Activated gamma-delta T cell treated with anti-CD3 and anti-CD28 coated beads, Interleukin-2, amount 50 U/mL, for 16 hours (primary cell): ENCODE data around the gene SBF1.
A peak's percentile ranks its signal among the peaks of the same experiment; 100 is the strongest.

Experiments used
- DNase-seq: peaks from one replicate; pipeline ENCODE4 v3.0.0-alpha.2; 2020; ENCODE audit warnings: low read depth

Gene SBF1

GRCh38 chr22:50483977-50484853, 9.4 kb upstream of the SBF1 start:
- no peak for DNase-seq

DNA sequence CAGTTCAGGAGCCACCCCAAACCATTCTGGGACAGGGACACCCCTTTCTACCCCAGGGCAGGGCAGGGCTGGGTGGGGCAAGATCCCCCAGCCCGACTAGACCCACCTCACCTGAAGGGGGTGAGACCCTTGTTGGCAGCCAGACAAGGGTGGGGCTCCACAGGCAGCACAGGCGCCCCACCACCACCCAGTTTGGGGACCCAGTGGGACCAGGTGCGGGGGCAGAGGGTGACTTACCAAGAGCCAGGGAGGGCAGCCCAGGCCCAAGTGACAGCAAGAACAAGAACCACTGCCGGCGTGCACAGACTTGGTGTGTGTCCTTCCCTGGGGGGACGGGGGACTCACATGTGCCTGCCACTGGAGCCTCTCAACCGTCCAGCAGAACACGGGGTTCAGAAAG, 8.7 kb upstream of the SBF1 start:
- DNase-seq: no peak

GRCh38 chr22:50483106-50483505, 8.3 kb upstream of the SBF1 start:
- no peak for DNase-seq

DNA sequence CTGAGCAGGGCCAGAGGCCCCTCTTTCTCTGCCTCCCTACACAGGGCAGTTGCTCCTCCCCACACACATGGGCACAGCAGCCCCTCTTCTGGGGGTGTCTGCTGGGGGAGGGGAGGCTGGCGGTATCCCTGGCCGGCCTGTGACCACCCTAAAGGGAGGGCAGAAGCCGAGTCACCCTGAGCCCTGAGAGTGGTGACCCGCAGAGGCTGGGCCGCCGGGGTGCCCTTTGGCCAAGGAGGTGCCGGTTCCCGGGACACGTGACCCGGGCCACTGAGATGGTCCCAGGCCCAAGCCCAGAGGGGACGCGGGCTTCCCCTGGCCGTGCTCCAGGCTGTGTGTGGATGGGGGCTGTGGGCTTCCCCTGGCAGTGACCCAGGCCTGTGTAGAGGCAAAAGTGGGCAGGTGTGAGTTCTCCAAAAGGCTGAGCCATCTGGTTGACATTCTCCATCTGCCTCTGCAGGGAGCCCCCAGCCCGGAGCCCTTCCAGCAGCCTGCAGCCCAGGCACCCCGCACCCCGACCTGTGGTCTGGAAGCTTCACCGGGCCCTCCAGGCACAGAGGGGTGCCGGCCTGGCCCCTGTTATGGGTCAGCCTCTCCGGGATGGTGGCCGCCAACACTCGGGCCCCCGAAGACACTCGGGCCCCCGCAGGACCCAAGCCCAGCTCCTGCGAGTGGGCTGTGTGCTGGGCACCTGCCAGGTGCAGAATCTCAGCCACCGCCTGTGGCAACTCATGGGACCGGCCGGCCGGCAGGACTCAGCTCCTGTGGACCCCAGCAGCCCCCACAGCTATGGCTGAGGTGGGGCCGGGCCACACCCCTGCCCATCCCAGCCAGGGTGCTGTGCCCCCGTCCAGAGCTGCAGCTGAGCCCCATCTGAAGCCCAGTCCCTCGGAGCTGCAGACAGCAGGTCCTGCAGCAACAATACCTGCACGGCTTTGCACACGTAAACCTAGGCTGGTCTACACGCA, 7.6 kb upstream of the SBF1 start:
- no peak for DNase-seq

GRCh38 chr22:50481440-50482106, 6.7 kb upstream of the SBF1 start, which contains the start of gene ADM2:
Gene ADM2 (plus strand): TSS chr22:50481543. CDS start chr22:50481848, 305 bp downstream.
- DNase-seq: peak; percentile 37

DNA sequence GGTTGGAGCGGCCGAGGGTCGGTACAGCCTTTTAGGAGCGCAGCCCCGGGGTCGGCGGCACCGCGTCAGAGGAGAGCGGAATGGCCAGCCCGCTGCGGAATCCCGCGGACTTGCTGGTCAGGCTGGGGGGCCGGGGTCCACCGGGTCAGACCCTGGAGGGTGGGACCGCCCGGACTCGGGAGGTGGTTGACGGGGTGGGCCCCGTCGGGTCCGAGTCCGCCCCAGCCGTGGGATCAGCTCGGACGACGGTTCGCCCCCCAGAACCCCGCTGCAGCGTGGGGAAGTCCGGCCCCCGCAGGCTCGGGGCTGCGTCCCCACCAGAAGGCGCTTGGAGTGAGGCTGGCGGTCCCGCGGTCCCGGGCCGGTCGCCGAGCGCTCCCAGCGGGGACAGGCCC, 6.2 kb upstream of the SBF1 start:
- no peak for DNase-seq

DNA sequence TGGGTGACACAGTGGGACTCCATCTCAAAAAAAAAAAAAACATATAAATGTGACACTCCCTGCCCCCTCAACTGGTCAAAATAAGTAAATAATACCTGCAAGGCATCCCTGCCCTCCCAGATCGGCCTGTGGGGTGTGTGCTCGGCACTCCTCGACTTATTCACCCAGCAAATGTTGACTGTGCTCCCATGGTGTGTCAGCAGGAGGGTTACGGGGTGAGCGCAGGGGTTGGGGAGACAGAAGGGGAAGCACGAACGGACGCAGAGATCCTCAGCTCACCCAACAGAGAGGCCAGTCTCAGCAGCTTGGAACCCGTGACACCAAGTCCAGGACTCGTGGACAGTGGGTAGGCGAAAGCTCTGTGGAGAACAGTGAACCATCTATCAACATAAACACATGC, 4.9 kb upstream of the SBF1 start:
- DNase-seq: no peak

DNA sequence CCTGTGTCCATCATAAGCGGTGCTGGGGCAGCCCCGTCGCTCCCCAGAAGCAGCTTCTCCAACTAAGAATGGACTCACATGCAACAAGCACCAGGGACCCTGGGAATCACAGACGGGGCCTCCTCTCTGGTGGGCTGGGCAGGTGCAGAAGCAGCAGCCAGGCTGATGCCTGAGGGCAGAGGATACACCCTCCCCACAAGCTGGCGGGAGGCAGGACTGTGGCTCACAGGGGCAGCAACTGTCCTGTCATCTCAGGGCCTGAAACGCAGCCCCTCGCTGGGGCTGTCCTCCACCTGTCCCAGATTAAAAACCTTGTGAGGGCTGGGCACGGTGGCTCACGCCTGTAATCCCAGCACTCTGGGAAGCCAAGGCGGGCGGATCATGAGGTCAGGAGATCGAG, 3.1 kb upstream of the SBF1 start:
- no peak for DNase-seq

GRCh38 chr22:50476868-50477267, 2.0 kb upstream of the SBF1 start:
- DNase-seq: no peak

DNA sequence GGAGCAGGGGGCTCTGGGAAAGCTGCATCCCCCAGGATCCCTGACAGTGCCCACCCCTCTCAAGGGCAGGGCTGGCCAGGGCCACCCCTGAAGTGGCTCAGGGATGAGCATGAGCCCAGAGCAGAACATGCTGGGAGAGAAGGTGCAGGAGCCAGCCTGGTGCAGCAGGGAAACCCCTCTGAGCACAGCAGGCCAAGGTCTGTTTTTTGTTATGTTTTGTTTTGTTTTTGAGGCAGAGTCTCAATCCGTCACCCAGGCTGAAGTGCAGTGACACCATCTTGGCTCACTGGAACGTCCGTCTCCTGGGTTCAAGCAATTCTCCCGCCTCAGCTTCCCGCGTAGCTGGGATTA, 792 bp upstream of the SBF1 start:
- no peak for DNase-seq

DNA sequence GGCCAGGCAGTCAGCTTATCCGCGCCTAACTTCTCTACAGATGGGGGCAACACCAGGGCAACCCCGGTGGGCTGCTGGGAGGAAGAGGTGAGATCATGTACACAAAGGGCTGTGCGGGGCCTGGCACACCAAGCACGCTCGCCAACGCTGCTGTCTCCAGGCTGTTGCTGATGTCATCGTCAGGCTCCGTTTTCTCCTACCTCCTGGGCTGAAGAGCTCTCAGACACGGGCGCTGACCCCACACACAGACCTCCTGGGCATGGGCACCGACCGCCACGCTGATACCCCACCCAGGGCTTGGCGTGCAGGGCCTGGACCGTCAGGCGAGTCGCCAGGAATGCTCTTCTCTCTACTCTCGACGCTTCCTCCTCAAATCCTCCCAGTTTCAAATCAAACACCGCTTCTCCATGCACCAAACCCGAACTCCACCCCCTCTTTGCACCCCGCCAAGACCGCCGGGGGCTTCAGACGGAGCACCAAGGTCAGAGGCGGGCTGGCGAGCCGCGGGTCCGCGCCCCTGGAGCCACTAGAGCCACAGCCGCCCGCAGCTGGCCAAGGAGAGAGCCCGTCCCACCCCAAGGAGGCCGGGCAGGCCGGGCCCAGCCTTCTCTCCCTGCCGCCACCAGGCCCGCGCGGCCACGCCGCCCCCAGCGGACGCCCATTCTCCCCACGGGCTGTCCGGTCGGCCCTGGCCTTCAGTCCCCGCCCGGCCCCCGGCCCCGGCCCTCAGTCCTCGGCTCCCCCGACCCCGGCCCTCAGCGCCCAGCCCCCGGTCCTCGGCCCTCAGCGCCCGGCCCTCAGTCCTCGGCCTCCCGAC, 772 bp downstream of the SBF1 start:
- DNase-seq: no peak

GRCh38 chr22:50473088-50473487, 1.7 kb downstream of the SBF1 start:
- peak; percentile 30 for DNase-seq

DNA sequence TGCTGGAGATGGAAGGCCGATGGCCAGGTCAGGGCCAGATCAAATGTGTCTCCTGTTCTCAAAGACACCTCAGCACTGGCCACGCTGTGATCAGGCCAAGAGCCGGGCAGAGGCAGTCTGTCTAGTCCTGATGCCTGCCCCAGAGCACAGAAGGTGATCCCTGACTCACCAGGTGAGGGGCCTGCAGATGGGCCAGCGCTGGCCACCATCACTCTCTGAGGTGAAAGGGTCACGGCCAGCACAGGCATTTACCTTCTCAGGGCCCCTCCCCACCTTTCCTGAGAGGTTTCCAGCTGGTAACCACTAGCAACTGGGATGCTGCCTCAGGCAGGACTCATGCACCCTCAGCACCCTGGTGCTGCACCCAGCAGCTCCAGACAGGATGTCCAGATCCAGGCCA, 2.9 kb downstream of the SBF1 start:
- DNase-seq: no peak

- no peak for DNase-seq
Measured at GRCh38 chr22:50471197-50471847, 3.5 kb downstream of the SBF1 start.

- DNase-seq: no peak
Measured at GRCh38 chr22:50470491-50470890, 4.3 kb downstream of the SBF1 start.

DNA sequence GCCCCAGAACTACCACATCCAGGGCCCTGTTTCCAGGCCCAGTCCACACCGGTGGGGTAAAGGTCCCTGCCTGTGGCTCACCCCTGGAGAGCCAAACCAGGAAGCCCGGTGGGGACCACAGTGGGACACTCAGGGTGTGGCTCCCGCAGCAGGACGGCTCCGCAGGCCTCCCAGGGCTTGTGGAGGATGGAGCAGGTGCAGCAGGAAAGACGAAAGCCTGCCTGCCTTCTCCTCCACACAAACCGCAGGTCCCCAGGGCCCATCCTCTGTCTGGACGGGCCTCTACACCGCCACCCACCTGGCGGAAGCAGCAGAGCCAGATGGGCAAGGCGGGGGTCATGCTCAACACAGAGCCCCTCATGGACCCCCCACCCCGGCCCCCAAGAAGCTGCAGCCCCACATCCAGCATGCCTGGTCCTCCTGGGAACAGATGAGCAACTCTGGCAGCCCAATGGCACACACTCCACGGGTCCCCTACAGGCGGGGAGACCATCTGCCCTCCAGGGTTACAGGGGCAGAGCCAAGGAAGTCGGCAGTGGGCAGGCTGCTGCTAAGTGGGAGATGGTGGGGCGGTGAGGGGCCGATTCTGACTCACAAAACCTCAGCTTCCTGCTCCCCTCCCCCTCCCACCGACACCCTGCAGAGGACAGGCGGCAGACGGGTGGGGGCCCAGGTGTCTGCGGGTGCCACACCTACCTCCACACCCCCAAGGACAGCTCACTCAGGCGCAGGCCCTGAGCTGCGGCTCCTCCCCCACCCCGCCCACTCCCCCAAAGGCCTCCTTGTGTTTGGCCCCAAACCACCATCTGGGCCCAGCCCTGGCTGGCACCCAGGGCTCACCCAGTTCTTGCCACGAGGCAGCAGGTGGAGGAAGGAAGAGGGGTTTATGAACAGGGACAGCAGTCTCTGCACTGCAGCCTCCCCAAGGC, 5.2 kb downstream of the SBF1 start:
- DNase-seq: peak; percentile 99

- no peak for DNase-seq
Measured at GRCh38 chr22:50468626-50469025, 6.2 kb downstream of the SBF1 start.

DNA sequence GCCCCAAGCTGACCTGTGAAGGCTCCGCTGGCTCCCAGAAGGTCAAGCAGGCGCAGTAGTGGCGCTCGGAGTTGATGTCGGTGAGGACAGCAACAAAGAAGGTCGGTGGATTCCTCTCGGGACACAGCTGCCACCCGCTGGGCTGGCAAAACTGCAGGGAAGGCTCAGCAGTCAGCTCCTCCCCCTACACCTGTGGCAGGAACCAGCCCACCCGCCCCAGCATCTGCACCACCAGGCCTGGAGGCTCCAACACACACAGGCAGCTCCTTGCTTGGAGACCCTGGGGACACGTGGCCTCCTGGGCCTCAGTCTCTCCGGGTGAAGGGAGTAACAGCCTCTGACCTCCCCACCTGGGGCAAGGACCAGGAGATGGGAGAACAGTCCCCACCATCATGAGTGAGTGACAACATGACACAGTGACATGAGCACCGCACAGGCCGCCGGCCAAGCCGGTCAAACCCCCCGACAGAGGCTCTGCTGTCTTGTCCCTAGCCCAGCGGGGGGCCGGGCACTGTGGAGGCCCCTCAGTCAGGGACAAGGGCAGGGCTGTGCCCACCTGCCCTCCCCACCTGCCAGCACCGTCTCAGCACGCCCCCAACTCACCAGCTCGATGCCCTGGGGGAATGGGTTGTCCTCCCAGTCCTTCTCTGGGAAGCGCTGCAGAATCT, 6.9 kb downstream of the SBF1 start:
- DNase-seq: no peak

DNA sequence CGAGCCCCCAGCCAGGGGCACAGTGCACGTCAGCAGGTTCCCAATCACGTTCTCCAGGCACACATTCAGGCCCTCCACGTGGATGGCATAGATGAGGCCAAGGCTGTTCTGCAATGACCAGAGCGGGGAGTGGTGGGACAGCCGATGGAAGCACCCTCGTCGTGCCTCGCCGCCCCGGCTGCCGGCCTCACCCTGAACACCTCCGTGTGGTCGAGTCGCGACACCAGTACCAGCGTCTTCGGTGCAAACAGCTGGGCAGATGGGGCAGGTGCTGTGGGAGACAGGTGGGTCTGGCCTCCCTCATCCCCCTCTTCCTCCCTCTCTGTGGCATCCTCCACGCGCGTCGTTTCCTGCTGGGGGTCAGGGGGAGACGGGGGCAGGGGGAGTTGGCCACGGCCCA, 7.5 kb downstream of the SBF1 start:
- DNase-seq: no peak
